ENCODE measurements around the gene WNK2.
"Not testable (repeated sequence)": the region's sequence is repeated elsewhere in the genome, so short reads cannot be mapped to it uniquely, and the experiment has no call there.

The WNK2 gene

DNA sequence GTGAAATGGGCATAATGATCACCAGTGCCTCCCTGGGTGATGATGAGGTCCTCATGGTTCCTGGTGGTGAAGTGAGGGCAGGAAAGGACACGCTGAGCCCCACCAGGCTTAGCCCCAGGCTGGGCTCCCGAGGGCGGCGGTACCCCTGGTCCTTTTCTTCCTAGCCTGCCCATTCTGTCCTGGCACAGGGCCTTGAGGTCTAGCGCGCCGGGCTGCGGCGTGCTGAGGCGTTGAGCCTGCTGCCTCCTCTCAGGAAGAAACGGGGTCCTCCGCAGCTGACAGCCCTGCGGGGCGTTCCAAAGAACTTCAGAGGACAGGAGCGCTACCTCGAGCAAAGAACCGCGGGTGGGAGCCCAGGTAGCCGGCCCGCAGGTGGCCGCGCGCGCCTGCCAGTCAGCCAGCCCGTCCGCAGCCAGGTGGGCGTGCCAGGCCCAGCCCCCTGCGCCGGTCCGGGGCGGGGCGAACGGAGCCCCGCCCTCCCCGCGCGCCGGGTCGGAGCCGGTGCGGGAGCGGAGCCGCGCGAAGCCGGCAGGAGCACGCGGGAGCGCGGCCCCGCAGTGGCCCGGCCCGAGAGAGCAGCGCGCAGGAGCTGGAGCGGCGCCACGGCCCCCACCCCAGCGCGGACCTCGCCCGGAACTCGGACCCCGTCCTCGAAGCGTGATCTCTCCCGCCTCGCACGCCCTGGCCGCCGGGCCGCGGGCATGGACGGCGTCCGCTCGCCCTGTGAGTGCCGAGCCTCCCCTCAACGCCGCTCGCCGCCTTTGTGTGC is at the start of gene WNK2:
WNK2 (plus strand) TSS at position 477 of the 769 bp plus-strand sequence. CDS start 791 bp downstream, outside the sequence.
- DNase-seq (ENCODE audit: low spot score): peak; percentile 75

DNA sequence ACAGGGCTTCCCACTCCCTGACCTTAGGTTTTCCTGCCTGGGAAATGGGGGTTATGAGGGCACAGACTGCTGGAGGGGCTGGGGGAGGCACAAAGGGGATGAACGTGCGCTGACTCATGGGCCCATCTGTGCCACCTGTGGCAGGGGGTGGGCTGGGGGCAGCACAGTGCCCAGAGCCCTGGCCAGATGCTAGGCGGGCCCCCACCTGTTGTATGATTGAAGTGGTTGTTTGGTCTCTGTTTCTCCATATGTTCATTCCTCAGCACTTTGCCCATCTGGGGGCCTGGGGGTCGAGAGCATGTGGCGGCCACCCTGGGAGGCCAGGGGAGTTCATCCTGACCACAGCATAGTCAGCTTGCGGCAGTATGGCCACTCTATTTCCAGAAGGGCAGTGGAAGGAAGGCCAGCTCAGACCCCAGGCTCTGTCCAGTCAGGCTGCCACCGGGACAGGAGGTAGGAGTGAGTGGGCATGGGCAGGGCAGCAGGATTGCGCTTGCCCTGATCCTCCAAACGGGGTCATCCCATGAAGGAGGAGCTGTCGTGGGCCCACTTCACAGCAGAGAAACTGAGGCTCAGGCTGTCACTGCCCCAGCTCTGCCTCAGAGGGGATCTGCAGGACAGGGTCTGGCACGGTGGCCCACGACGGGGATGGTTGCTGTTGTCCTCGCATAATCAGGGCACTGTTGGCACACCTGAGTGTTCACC is 49.0 kb upstream of the WNK2 start:
- DNase-seq (ENCODE audit: low spot score): peak; percentile 34

DNA sequence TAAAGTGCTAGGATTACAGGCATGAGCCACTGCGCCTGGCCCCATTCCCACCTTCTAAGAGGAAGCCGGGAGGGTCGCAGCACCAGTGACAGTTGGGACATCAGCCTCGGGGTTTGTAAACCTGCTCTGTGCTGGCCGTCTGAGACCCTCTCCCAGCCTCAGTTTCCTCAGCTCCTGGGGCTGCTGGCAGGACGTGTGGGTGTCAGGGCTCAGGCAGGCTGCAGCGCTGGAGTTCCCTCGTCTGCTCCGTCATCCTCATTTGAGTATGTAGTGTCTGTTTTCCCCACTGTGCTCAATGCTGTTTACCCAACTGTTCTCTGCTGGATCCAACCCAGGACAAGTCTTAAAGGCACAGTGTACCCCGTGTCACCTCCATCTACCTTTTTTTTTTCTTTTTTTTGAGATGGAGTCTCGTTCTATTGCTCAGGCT is 47.9 kb upstream of the WNK2 start:
- DNase-seq (ENCODE audit: low spot score): no peak

DNA sequence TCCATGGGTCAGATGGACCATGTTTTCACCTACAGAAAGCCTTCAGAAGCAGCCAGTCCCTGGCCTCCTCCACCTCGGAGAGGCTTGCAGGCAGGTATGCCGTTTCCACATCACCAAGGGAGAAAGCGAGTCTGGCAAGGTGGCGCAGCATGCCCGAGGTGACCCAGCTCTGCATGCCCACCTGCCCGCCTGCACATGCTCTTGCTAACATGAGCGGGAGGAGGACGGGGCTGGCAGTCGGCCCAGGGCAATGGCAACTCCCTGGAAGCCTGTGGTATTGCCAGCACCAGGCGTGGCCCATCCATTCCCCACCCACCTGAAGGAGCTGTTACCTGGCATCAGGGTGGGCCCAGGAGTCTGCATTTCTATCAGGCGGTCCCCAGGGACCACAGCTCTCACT is 46.6 kb upstream of the WNK2 start:
- peak; percentile 38 for DNase-seq (ENCODE audit: low spot score)

DNA sequence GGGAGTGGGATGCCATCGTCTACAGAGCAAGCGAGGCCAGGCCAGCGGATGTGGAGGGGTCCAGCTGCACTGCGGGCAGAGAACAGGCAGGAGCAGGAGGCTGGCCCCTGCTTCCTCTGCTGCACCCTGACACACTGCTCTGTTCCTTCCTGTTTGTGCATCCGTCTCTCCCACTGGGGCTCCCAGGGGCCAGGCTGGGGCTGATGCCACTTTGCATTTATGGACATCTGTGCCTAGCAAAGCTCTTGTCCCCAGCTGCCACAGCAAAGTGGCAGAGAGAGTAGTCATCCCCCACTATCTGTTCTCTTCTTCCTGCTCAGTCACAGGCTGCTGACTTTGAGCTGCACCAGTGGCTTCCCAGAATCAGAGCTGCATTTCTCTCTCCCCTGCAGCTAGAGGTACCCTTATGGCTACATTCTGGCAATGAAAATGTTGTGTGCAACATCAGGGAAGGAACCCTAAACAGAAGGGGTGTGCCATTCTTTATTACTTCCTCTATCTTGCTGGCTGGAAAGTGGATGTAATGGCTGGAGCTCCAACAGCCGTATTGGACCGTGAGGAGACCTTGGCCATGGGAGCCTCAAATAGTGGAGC is 45.7 kb upstream of the WNK2 start:
- DNase-seq (ENCODE audit: low spot score): peak; percentile 39

DNA sequence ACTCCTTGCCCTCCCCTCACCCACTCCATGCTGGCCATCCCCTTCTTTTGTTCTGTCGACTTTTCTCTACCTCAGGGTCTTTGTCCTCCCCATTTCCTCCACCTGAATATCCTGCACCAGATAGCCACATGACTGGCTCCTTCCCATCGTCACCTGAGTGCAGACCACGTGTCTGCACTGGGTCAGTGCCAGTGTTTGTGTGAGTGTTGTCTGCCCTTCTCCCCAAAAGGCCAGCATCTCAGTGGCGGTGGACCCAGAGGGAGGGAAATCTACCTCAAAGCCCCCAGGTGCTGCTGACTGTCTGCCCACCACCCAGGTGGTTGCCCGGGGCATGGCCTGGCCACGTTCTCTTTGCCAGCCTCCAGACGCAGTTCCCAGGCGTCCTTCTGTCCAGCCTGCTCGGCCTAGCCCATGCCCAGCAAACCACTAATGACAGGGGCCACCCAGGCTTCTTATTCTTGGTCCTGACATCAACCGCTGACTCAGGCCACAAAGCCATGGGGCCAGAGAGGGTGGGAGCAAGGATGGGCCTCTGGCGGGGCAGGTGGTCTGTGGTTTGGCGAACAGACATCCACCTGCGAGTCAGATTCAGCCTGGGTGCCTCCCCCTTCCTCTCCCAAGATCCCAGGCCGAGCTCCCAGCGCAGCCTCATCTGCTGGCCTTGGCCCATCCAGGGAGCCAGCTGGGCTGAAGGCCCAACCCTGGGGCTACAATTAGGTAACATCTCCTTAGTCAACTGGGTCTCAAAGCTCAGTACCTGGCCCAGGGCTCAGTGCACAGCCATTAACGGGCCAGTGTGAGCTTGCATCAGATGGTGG is 44.4 kb upstream of the WNK2 start:
- DNase-seq (ENCODE audit: low spot score): peak; percentile 40

DNA sequence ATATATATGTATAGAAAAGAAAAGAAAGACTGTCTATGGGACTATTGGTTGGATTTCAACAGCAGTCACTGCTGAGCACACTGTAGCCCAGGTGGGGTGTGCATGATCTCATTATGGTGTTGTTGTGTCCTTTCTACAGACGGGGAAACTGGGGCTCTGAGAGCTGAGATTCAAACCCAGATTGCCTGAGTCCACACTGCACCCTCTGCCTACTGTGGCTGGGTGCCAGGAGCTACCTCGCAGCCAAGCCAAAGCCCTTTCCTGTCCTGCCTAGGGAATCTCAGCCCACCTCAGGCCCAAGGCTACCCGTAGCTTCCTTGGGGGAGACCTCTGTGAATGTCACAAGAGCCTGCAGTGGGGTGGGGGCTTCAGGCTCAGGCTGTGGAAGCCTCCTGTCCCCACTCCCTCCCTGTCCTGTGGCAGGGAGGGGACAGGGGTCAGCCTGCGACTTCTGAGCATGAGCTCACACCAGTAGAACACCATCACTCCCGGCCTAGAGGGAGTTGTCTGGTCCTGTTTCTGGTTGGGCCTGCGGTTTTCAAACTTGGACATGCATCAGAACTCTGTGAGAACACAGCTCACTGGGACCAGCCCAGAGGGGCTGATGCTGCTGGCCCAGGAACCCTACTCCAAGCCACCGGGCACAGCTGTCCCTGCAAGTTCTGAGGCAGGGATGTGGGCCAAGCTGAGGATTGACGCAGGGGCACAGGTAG is 42.0 kb upstream of the WNK2 start:
- DNase-seq (ENCODE audit: low spot score): peak; percentile 37

DNA sequence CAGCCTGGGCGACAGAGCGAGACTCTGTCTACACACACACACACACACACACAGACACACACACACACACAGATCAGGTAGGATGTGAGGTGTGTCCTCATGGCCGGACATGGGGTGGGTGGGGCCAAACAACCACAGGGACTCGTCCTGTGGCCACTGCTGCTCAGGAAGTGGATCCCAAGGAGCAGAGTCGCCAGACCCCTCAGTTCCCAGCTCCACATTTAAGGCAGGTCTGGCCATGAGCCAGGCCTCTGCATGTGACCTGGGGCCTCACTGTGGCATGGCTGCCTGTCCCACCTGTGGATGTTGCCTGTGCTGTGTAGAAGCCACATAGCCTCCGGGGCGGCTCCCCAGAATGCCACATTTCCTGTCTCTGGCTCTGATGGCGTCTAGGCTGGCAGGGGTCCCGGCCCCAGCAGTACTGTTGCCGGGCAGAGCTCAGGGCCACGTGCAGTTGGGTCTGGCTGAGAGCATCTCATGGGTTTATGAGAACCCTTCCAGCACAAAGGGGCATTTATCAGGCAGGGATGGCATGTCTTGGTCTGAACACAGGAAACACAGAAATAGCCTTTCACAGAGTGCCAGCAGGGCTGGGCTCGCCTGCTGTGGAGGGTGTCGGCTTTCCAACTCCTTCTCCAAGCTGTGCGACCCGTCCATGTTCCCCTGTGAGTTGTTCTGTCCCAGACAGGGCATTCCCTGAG is 40.0 kb upstream of the WNK2 start:
- DNase-seq (ENCODE audit: low spot score): peak; percentile 42

DNA sequence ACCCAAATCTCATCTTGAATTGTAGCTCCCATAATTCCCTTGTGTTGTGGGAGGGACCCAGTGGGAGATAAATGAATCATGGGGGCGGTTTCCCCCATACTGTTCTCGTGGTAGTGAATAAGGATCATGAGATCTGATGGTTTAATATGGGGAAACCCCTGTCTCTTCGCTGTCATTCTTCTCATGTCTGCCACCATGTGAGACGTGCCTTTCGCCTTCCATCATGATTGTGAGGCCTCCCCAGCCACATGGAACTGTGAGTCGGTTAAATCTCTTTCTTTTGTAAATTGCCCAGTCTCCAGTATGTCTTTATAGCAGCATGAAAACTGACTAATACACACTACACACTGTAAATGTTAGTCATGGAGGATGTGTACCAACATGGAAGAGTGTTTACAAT is 37.2 kb upstream of the WNK2 start:
- not testable (repeated sequence) for DNase-seq (ENCODE audit: low spot score)

DNA sequence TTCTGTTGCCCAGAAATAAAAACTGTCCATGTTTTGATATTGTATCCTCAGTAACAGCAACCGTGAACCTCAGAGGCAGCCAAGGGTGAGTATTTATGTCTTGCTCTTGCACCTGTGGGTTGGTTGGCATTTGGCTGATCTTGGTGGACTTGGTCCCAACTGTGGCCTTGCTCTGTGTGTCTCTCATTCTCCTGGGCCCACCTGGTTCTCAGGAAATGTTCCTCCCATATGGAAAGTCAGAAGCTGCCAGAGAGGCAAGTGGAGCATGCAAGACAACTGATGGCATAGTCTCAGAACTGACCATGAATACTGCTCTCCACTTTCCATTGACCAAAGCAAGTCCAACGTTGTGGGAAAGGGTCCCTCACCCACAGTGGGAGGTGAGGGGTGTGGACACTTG is 36.3 kb upstream of the WNK2 start:
- no peak for DNase-seq (ENCODE audit: low spot score)

DNA sequence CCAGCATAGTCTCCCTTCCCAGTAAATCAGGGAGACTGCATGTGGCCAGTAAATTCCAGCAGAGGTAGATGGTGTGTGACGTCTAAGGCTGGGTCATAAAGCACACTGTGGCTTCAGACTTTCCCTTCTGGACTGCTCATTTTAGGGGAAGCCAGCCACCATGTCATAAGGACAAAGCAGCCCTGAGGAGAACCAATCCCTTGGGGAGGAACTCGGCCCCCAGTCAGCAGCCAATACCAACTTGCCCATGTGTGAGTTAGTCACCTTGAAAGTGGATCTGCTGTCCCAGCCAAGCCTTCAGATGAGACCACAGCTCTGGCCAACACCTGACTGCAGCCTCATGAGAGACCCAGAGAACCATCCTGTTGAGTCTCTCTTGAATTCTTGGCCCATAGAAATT is 35.2 kb upstream of the WNK2 start:
- DNase-seq (ENCODE audit: low spot score): no peak

DNA sequence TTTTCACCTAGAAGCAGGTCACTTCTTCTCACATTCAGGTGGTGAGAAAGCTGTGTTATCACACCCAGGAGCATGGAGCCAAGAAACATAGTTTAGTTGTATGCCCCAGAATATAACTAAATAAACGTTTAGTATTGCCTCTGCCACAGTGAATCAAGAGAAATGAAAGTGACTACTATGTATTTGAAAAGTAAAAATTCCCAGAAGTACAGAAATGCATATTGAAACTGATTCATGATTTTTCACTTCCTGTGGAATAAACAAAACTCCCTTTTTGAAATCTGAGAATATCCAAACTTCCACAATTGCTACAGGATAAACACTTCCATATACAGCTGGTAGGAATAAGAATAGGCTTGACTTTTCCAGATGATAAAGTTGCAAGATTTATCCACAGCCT is 34.6 kb upstream of the WNK2 start:
- no peak for DNase-seq (ENCODE audit: low spot score)

DNA sequence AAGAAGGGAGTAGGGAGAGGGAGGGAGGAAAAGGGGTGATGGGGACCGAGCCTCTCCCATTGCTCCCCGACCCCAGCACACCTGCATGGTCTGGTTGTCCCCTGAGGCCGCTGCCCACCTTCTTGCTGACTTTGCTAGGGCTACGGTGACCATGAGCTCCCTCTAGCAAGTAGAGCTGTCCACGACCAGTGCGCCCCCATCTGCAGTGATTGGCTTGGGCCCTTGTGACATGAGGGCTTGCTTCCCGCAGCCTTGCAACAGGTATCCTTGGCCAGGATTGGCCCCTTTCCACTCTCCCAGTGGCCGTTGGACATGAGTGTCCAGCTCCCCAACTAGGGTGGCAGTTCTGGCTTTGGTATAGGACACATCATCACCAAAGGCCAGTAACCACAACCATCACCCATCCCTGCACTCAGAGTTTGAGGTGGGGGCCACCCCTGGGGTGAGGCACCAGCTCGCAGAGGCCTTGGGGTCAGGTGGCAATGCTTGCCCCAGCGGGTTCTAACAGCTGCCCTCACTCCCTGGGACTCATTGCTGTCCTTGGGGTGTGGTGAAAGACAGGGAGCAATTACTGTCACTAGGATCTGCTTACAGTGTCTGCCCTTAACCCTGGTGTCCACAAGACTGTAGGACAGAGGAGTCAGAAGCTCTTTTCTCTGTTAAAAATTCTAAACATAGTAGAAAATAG is 32.7 kb upstream of the WNK2 start:
- DNase-seq (ENCODE audit: low spot score): no peak

DNA sequence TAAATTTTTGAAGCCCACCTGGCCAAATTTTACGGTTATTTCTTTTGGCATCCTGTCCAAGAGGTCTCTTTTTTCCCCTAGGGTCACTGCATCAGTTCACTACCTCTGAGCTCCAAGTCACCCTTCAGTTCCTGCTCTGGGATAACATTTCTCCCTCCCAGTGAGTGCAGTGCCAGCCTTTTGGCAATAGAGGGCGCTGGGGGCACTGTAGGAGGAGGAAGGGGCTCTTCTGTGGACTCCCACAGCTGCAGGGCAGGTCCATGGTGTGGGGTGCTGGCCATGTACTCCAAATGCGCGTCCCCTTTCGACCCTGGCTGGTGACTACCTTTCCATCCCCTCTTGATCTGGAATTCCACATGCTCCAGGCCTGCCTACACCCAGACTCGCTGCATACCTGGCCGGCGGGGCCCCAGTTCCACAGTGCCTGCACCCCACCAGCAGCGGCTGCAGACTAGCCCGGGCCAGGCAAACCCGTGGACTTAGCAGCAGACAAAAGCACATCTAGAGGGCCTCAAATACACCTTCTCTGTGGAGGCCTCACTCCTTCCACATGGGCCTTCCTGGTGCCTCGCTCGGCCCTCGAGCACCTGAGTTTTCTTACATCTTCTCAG is 29.5 kb upstream of the WNK2 start:
- peak; percentile 80 for DNase-seq (ENCODE audit: low spot score)

DNA sequence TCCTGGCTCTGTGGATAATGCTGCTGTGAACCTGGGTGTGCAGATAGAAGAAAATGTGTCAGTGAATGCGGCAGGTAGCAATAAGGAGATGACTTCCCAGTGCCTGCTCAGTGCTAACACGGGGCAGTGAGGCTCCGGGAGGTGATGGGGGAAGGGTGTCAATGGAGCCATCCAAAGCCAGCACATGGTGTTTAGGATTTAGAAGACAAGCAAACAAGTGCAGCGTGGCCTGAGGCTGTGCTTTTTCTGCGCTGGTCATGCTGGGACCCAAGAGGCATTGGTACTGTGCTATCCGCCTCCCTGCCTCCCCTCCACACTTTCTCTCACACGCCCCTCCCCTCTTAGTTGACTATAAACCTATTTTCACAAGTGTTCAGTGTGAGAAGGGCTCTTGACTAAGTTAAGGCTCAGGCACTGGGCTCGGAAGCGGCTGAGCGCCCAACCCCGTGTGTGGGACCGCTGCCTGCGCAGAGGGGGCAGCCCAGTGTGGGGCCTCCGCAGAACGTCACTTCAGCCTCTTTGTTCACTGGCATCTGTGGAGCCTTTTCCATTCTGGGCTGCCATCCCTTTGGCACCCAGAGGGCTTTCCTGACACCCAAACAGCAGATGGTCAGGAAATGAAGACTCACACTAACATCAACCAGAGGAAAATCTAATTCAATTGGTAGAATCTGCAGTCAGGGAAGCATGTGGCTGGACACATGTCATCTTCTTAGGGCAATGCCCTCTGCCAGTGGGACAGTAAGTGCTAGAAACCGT is 28.0 kb upstream of the WNK2 start:
- DNase-seq (ENCODE audit: low spot score): no peak

DNA sequence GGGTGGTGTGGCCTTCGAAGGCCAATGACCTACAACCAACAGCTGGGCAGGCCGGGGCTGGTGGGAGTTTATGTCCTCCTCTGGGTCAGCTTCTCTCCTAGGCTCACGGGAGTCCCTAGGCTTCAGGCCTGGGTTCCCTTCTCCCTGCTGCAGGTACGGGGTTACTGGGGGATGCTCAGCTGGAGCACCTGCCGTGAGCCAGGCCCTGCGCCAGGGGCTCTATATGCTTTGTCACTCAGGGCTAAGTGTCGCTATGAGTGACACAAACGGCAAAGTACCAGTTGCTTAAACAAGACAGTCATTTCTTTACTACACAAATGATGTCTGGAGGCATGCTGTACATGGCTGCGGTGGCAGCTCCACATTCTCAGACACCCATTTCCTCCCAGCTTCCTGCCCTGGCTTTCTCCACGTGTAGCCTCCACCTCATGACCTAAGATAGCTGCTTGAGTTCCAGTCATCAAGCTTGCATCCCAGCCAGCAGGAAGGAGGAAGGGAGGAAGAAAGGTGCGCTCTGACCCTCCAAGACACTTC is 27.4 kb upstream of the WNK2 start:
- DNase-seq (ENCODE audit: low spot score): no peak

DNA sequence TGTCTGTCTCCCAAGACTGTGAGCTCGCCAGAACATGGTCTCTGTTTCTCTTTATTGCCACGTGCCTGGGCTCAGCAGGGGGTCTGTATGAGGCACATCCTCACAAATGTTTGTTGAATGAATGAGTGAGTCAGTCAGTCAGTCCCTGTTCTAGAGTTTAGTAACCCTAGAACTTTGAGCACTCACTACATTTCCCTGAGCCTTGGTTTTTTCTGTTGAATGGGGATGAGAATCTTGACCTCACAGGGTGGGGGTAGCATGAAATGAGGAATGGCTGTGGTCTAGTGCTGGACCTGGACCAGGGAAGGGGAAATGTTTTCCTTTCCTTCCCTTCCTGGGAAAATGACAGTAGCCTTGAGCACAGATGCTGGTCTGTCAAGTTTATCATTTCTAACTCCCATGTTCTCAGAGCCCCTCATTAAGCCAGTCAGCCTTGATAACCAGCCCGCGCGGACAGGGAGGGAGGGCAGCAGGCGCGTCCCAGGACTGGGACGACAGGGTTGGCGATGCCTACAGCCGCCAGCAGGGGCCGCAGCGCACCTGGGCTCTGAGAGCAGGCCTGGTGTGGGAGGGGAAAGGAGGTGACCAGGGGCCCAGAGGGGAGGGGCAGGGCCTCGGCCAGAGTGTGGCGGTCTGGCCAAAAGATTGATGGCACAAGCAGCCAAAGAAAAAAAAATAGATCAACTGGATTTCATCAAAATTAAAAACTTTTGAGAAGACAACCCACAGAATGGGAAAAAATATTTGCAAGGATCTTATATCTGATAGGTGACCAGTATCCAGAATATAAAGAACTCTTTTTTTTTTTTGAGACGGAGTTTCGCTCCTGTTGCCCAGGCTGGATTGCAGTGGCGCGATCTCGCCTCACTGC is 24.1 kb upstream of the WNK2 start:
- peak; percentile 95 for DNase-seq (ENCODE audit: low spot score)

All from ecto neural progenitor cell (in vitro differentiated cells).